Trophoblast cell (in vitro differentiated cells and primary cell): ENCODE data around the gene KRT28.
A peak's percentile ranks its signal among the peaks of the same experiment; 100 is the strongest.

Source experiments
- DNase-seq, 2 donors: peaks; one replicate each; pipeline ENCODE4 v3.0.0-alpha.2; 2016
- H2AFZ ChIP-seq: 2 replicates; pipeline ENCODE4 v1.6.1; 2013; ENCODE audit warnings: low read length, moderate library complexity, mild to moderate bottlenecking; ENCODE audit not compliant: insufficient read depth, poor library complexity
- H2AK5ac ChIP-seq: 2 replicates; pipeline ENCODE4 v1.6.1; 2013; ENCODE audit warnings: mild to moderate bottlenecking, low read length
- H2BK120ac ChIP-seq: 2 replicates; pipeline ENCODE4 v1.6.1; 2013; ENCODE audit warnings: low read length, mild to moderate bottlenecking, moderate library complexity; ENCODE audit not compliant: insufficient read depth, poor library complexity
- H2BK12ac ChIP-seq: 2 replicates; pipeline ENCODE4 v1.6.1; 2013; ENCODE audit warnings: mild to moderate bottlenecking, low read length, moderate library complexity
- H2BK5ac ChIP-seq: 2 replicates; pipeline ENCODE4 v1.6.1; 2013; ENCODE audit warnings: low read length, low read depth, moderate library complexity, mild to moderate bottlenecking; ENCODE audit not compliant: poor library complexity
- H3K14ac ChIP-seq: 2 replicates; pipeline ENCODE4 v1.6.1; 2013; ENCODE audit warnings: mild to moderate bottlenecking, low read length
- H3K18ac ChIP-seq: 2 replicates; pipeline ENCODE4 v1.6.1; 2013; ENCODE audit warnings: mild to moderate bottlenecking, low read length
- H3K23ac ChIP-seq: 2 replicates; pipeline ENCODE4 v1.6.1; 2013; ENCODE audit warnings: low read length
- H3K27ac ChIP-seq: 2 replicates; pipeline ENCODE4 v1.5.1; 2013; ENCODE audit warnings: low read depth, mild to moderate bottlenecking, inconsistent platforms, low read length, moderate library complexity
- H3K27me3 ChIP-seq: 2 replicates; pipeline ENCODE4 v1.6.1; 2013; ENCODE audit warnings: inconsistent platforms, mild to moderate bottlenecking, low read length, moderate library complexity; ENCODE audit not compliant: insufficient read depth
- H3K36me3 ChIP-seq, 2 experiments: 1 replicate in 1 of 2; 2 replicates in 1 of 2; pipeline ENCODE4 v1.6.1; 2013; ENCODE audit warnings: low read length in 2 of 2, mild to moderate bottlenecking in 2 of 2, moderate library complexity in 1 of 2; ENCODE audit not compliant: insufficient read depth in 2 of 2, control insufficient read depth in 1 of 2
- H3K4ac ChIP-seq: 2 replicates; pipeline ENCODE4 v1.6.1; 2013; ENCODE audit warnings: low read depth, mild to moderate bottlenecking, low read length, moderate library complexity
- H3K4me1 ChIP-seq, 2 experiments: 1 replicate in 1 of 2; 2 replicates in 1 of 2; pipeline ENCODE4 v1.6.1; 2013; ENCODE audit warnings: low read length in 2 of 2, mild to moderate bottlenecking in 2 of 2, moderate library complexity in 1 of 2; ENCODE audit not compliant: insufficient read depth in 2 of 2, control insufficient read depth in 1 of 2
- H3K4me2 ChIP-seq: 2 replicates; pipeline ENCODE4 v1.6.1; 2013; ENCODE audit warnings: inconsistent platforms, mild to moderate bottlenecking, low read length, moderate library complexity
- H3K4me3 ChIP-seq: 2 replicates; pipeline ENCODE4 v1.5.1; 2013; ENCODE audit warnings: mild to moderate bottlenecking, low read depth, low read length, inconsistent platforms
- H3K79me1 ChIP-seq: one replicate; pipeline ENCODE4 v1.6.1; 2013; ENCODE audit warnings: low read length
- H3K79me2 ChIP-seq: 2 replicates; pipeline ENCODE4 v1.6.1; 2013; ENCODE audit warnings: low read length, mild to moderate bottlenecking; ENCODE audit not compliant: control insufficient read depth, insufficient read depth, poor library complexity
- H3K9ac ChIP-seq: 2 replicates; pipeline ENCODE4 v1.6.1; 2013; ENCODE audit warnings: mild to moderate bottlenecking, low read length
- H3K9me3 ChIP-seq: 2 replicates; pipeline ENCODE4 v1.6.1; 2013; ENCODE audit warnings: low read depth, mild to moderate bottlenecking, control low read depth, inconsistent platforms, low read length; ENCODE audit not compliant: insufficient read depth
- H4K12ac ChIP-seq: 2 replicates; pipeline ENCODE4 v1.6.1; 2013; ENCODE audit warnings: low read depth, mild to moderate bottlenecking, low read length, moderate library complexity
- H4K8ac ChIP-seq: 2 replicates; pipeline ENCODE4 v1.6.1; 2013; ENCODE audit warnings: low read depth, mild to moderate bottlenecking, low read length, moderate library complexity
- H4K91ac ChIP-seq: one replicate; pipeline ENCODE4 v1.6.1; 2013; ENCODE audit warnings: low read depth, mild to moderate bottlenecking, low read length, moderate library complexity
- WGBS: extraction: QIAGEN DNeasy Blood & Tissue Kit; methylation state at CpG from one replicate; pipeline ENCODE4 v1.1.7; 2013; ENCODE audit warnings: missing lambda C conversion rate; ENCODE audit not compliant: insufficient read length, insufficient coverage; ENCODE audit errors: extremely low coverage; 5-methylcytosine and 5-hydroxymethylcytosine counted together

The KRT28 gene

GRCh38 chr17:40793832-40794231 lies 5.9 kb downstream of the KRT28 start:
- H2AFZ ChIP-seq, result no peak overlapping the region
- H3K36me3 ChIP-seq, result no peaks in the 10 kb centered on the region
- H2BK12ac ChIP-seq, result no peak overlapping the region
- H3K27me3 ChIP-seq, result no peaks in the 10 kb centered on the region
- H2BK120ac ChIP-seq, result no peak overlapping the region
- H3K79me2 ChIP-seq, result no peaks in the 10 kb centered on the region
- H3K9ac ChIP-seq, result no peak overlapping the region
- H4K12ac ChIP-seq, result no peak overlapping the region
- DNase-seq, result no peak
- no peak overlapping the region for H4K91ac ChIP-seq
- H3K79me1 ChIP-seq, result no peaks in the 10 kb centered on the region
- H2AK5ac ChIP-seq, result no peak overlapping the region
- no peak overlapping the region for H3K27ac ChIP-seq
- no peak overlapping the region for H3K18ac ChIP-seq
- H3K23ac ChIP-seq, result no peak overlapping the region
- no peak overlapping the region for H3K14ac ChIP-seq
- H3K9me3 ChIP-seq, result peaks cover 1% of the 10 kb centered on the region
- no peak overlapping the region for H3K4me2 ChIP-seq
- no peak overlapping the region for H3K4me3 ChIP-seq
- H2BK5ac ChIP-seq, result no peak overlapping the region
- no CpG with 5 or more reads among the region's 10 CpGs for WGBS
- no peaks in the 10 kb centered on the region for H3K4me1 ChIP-seq
- no peak overlapping the region for H4K8ac ChIP-seq
- H3K4ac ChIP-seq, result no peak overlapping the region

- WGBS, result no CpG with 5 or more reads among the region's 6 CpGs
- Histone ChIP-seq H3K23ac (no peak overlapping the region), H3K4me1 (no peaks in the 10 kb centered on the region), H3K9me3 (peaks cover 1% of the 10 kb centered on the region), H3K27me3 (no peaks in the 10 kb centered on the region), H3K4me3 (no peak overlapping the region), H4K91ac (no peak overlapping the region), H3K18ac (no peak overlapping the region), H3K79me2 (no peaks in the 10 kb centered on the region), H3K14ac (no peak overlapping the region), H3K27ac (no peak overlapping the region), H2AFZ (no peak overlapping the region), H2AK5ac (no peak overlapping the region), H4K12ac (no peak overlapping the region), H2BK120ac (no peak overlapping the region), H3K4ac (no peak overlapping the region), H4K8ac (no peak overlapping the region), H2BK5ac (no peak overlapping the region), H3K79me1 (no peaks in the 10 kb centered on the region), H3K36me3 (no peaks in the 10 kb centered on the region), H2BK12ac (no peak overlapping the region), H3K9ac (no peak overlapping the region), H3K4me2 (no peak overlapping the region)
- peak; percentile 12 to 80 for DNase-seq
Observed at GRCh38 chr17:40791787-40792436, 7.8 kb downstream of the KRT28 start.

GRCh38 chr17:40791111-40791510 lies 8.6 kb downstream of the KRT28 start:
- Histone ChIP-seq H2BK5ac (no peak overlapping the region), H2AFZ (no peak overlapping the region), H3K79me1 (no peaks in the 10 kb centered on the region), H3K79me2 (no peaks in the 10 kb centered on the region), H3K18ac (no peak overlapping the region), H3K36me3 (no peaks in the 10 kb centered on the region), H2BK12ac (no peak overlapping the region), H3K4ac (no peak overlapping the region), H3K23ac (no peak overlapping the region), H4K12ac (no peak overlapping the region), H3K4me3 (no peak overlapping the region), H3K9me3 (peaks cover 1% of the 10 kb centered on the region), H2BK120ac (no peak overlapping the region), H3K14ac (no peak overlapping the region), H3K4me2 (no peak overlapping the region), H3K27ac (no peak overlapping the region), H3K9ac (no peak overlapping the region), H3K27me3 (no peaks in the 10 kb centered on the region), H4K91ac (no peak overlapping the region), H2AK5ac (no peak overlapping the region), H4K8ac (no peak overlapping the region), H3K4me1 (no peaks in the 10 kb centered on the region)
- DNase-seq, result no peak
- WGBS, result no CpG with 5 or more reads among the region's 1 CpG

GRCh38 chr17:40782450-40782849 lies 17.3 kb downstream of the KRT28 start, which contains the start of gene KRT27:
Gene KRT27 (minus strand): TSS chr17:40782550. CDS start chr17:40782493, 57 bp downstream.
- H3K4me3 ChIP-seq, result no peak within 1 kb of the TSS
- H3K4ac ChIP-seq, result no peak within 1 kb of the TSS
- no peak within 1 kb of the TSS for H2BK120ac ChIP-seq
- no peaks in the 10 kb centered on the region for H3K79me1 ChIP-seq
- no peak within 1 kb of the TSS for H3K23ac ChIP-seq
- no CpG with 5 or more reads among the region's 4 CpGs for WGBS
- no peak within 1 kb of the TSS for H4K12ac ChIP-seq
- no peak within 1 kb of the TSS for H4K8ac ChIP-seq
- no peak within 1 kb of the TSS for H3K9ac ChIP-seq
- no peak within 1 kb of the TSS for H3K27ac ChIP-seq
- no peak within 1 kb of the TSS for H3K4me2 ChIP-seq
- no peak within 1 kb of the TSS for H3K14ac ChIP-seq
- no peaks in the 10 kb centered on the region for H3K4me1 ChIP-seq
- no peak within 1 kb of the TSS for H4K91ac ChIP-seq
- no peak within 1 kb of the TSS for H2AK5ac ChIP-seq
- H3K27me3 ChIP-seq, result no peaks in the 10 kb centered on the region
- no peak within 1 kb of the TSS for H2BK5ac ChIP-seq
- H3K9me3 ChIP-seq, result no peaks in the 10 kb centered on the region
- H2AFZ ChIP-seq, result no peak within 1 kb of the TSS
- H3K36me3 ChIP-seq, result no peaks in the 10 kb centered on the region
- no peaks in the 10 kb centered on the region for H3K79me2 ChIP-seq
- no peak within 1 kb of the TSS for H3K18ac ChIP-seq
- DNase-seq, result no peak
- no peak within 1 kb of the TSS for H2BK12ac ChIP-seq
